SK-N-SH treated with all-trans-retinoic acid at 6 μM for 48 hours (cell line): Measurements from ENCODE around the gene TMC6.

Experiments
- BACH2 ChIP-seq: fragments of 250-450 bp; sonication (Bioruptor Pico); IDR thresholded peaks from 2 replicates; pipeline ENCODE4 v1.9.0; 2021; ENCODE audit warnings: mild to moderate bottlenecking, borderline replicate concordance
- PPARA ChIP-seq: fragments of 250-450 bp; sonication (Bioruptor Pico); IDR thresholded peaks from 2 replicates; pipeline ENCODE4 v1.5.0; 2020; ENCODE audit warnings: mild to moderate bottlenecking, borderline replicate concordance
- ZC3H10 ChIP-seq: fragments of 250-450 bp; sonication (Bioruptor Pico); IDR thresholded peaks from 2 replicates; pipeline ENCODE4 v1.5.1; 2021; ENCODE audit warnings: mild to moderate bottlenecking, moderate library complexity
- TF ChIP-seq, protein P1 (sequence below): fragments of 250-450 bp; sonication (Bioruptor Pico); IDR thresholded peaks from 2 replicates; pipeline ENCODE4 v1.5.1; 2020; ENCODE audit warnings: low read depth, mild to moderate bottlenecking, moderate library complexity

DNA sequence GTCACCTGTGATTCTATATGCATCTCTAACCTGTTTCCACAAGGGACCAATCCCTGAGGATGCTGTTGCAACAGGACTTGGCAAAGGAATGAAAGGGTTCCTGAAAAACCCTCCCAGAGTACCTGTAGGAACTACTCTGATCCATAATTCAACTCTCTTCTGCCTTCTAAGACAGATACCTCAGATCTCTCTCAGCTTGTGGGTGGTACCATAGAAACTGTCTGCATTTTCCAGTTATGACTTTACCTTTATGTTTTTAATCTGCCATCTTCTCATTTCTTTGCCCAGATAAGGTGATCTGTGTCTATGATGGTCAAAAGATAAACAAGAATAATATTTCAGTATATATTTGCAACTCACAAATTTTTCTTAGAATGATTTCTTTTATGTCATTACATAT, 65.1 kb downstream of the TMC6 start:
- no peak for TF ChIP-seq ZC3H10 (CRISPR knock-in tag)
- TF ChIP-seq PPARA (CRISPR knock-in tag): no peak
- TF ChIP-seq, protein P1, sequence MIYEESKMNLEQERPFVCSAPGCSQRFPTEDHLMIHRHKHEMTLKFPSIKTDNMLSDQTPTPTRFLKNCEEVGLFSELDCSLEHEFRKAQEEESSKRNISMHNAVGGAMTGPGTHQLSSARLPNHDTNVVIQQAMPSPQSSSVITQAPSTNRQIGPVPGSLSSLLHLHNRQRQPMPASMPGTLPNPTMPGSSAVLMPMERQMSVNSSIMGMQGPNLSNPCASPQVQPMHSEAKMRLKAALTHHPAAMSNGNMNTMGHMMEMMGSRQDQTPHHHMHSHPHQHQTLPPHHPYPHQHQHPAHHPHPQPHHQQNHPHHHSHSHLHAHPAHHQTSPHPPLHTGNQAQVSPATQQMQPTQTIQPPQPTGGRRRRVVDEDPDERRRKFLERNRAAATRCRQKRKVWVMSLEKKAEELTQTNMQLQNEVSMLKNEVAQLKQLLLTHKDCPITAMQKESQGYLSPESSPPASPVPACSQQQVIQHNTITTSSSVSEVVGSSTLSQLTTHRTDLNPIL (CRISPR knock-in tag): no peak
- TF ChIP-seq BACH2 (CRISPR knock-in tag): no peak
